ENCODE results near the gene BACH2.
"Not testable (repeated sequence)": the region's sequence is repeated elsewhere in the genome, so short reads cannot be mapped to it uniquely, and the experiment has no call there.

BACH2 gene

GRCh38 chr6:90118069-90118468 lies 178.6 kb downstream of the BACH2 start:
- H3K9me2 ChIP-seq (replicated peaks; ENCODE audit: control insufficient read depth, low read length) = no peaks in the 10 kb centered on the region
- no peak overlapping the region for H3K4me2 ChIP-seq (ENCODE audit: low read length)
- H3K27ac ChIP-seq (ENCODE audit: low read depth, low read length) = no peak overlapping the region
- peaks cover 46% of the 10 kb centered on the region for H3F3A ChIP-seq (ENCODE audit: control insufficient read depth, insufficient read depth)
- no peak overlapping the region for H3K4me3 ChIP-seq (ENCODE audit: low read length)
- H3K27me3 ChIP-seq (ENCODE audit: control insufficient read depth, low read length) = no peaks in the 10 kb centered on the region
- H3K9me3 ChIP-seq (ENCODE audit: control insufficient read depth, insufficient read depth, low read length) = peaks cover 12% of the 10 kb centered on the region; the same call in 1 of the 2 replicates
- H3K36me3 ChIP-seq (ENCODE audit: control insufficient read depth, low read length) = peaks cover 96% of the 10 kb centered on the region
- peaks cover 34% of the 10 kb centered on the region for H4K20me1 ChIP-seq (ENCODE audit: control insufficient read depth, insufficient read depth, low read depth, low read length)
- H3K4me1 ChIP-seq (ENCODE audit: control insufficient read depth, low read length) = peaks cover 77% of the 10 kb centered on the region
- H3K79me2 ChIP-seq (ENCODE audit: control insufficient read depth, low read length) = peaks cover 100% of the 10 kb centered on the region
- TF ChIP-seq CTCF (IDR thresholded peaks at IDR 0.05; ENCODE audit: low read depth, low read length, poor library complexity, severe bottlenecking) = no peak
- TF ChIP-seq EZH2phosphoT487 (IDR thresholded peaks at IDR 0.05; ENCODE audit: borderline replicate concordance, low read length) = no peak

DNA sequence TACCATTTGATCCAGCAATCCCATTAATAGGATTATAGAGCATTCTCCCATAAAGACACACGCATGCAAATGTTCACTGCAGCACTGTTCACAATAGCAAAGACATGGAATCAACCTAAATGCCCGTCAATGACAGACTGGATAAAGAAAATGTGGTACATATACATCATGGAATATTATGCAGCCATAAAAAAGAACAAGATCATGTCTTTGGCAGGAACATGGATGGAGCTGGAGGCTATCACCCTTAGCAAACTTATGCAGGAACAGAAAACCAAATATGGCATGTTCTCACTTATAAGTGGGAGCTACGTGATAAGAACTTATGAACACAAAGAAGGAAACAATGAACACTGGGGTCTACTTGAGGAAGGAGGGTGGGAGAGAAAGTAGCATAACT lies 180.5 kb downstream of the BACH2 start:
- H3K36me3 ChIP-seq (ENCODE audit: control insufficient read depth, low read length) = peaks cover 100% of the 10 kb centered on the region
- peaks cover 100% of the 10 kb centered on the region for H3K79me2 ChIP-seq (ENCODE audit: control insufficient read depth, low read length)
- H3K4me2 ChIP-seq (ENCODE audit: low read length); H3K27me3 ChIP-seq (ENCODE audit: control insufficient read depth, low read length); H3K9me2 ChIP-seq (replicated peaks; ENCODE audit: control insufficient read depth, low read length); H3K27ac ChIP-seq (ENCODE audit: low read depth, low read length); H3K4me3 ChIP-seq (ENCODE audit: low read length): not testable (repeated sequence)
- H3K4me1 ChIP-seq (ENCODE audit: control insufficient read depth, low read length) = peaks cover 78% of the 10 kb centered on the region
- H3K9me3 ChIP-seq (ENCODE audit: control insufficient read depth, insufficient read depth, low read length) = peaks cover 12% of the 10 kb centered on the region; the same call in 1 of the 2 replicates
- H4K20me1 ChIP-seq (ENCODE audit: control insufficient read depth, insufficient read depth, low read depth, low read length) = peaks cover 44% of the 10 kb centered on the region
- peaks cover 46% of the 10 kb centered on the region for H3F3A ChIP-seq (ENCODE audit: control insufficient read depth, insufficient read depth)

DNA sequence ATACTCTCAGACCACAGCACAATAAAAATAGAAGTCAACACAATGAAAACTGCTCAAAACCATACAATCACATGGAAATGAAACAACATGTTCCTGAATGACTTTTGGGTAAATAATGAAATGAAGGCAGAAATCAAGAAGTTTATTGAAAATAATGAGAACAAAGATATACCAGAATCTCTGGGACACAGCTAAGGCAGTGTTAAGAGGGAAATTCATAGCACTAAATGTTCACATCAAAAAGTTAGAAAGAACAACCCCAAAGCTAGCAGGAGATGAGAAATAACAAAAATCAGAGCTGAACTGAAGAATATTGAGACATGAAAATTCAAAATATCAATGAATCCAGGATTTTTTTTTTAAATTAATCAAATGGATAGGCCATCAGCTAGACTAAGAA lies 183.3 kb downstream of the BACH2 start:
- Histone ChIP-seq H4K20me1 (ENCODE audit: control insufficient read depth, insufficient read depth, low read depth, low read length) (peaks cover 57% of the 10 kb centered on the region), H3K36me3 (ENCODE audit: control insufficient read depth, low read length) (peaks cover 99% of the 10 kb centered on the region), H3K9me3 (ENCODE audit: control insufficient read depth, insufficient read depth, low read length) (peaks cover 12% of the 10 kb centered on the region; the same call in 1 of the 2 replicates), H3K27me3 (ENCODE audit: control insufficient read depth, low read length) (no peaks in the 10 kb centered on the region), H3K27ac (ENCODE audit: low read depth, low read length) (no peak overlapping the region), H3K4me3 (ENCODE audit: low read length) (no peak overlapping the region), H3K79me2 (ENCODE audit: control insufficient read depth, low read length) (peaks cover 100% of the 10 kb centered on the region), H3K4me2 (ENCODE audit: low read length) (no peak overlapping the region), H3K4me1 (ENCODE audit: control insufficient read depth, low read length) (peaks cover 90% of the 10 kb centered on the region), H3F3A (ENCODE audit: control insufficient read depth, insufficient read depth) (peaks cover 36% of the 10 kb centered on the region), H3K9me2 (replicated peaks; ENCODE audit: control insufficient read depth, low read length) (no peaks in the 10 kb centered on the region)
- TF ChIP-seq CTCF (IDR thresholded peaks at IDR 0.05; ENCODE audit: low read depth, low read length, poor library complexity, severe bottlenecking) (no peak), EZH2phosphoT487 (IDR thresholded peaks at IDR 0.05; ENCODE audit: borderline replicate concordance, low read length) (no peak)

GRCh38 chr6:90111387-90111786 lies 185.3 kb downstream of the BACH2 start:
- Histone ChIP-seq H4K20me1 (ENCODE audit: control insufficient read depth, insufficient read depth, low read depth, low read length) (peaks cover 59% of the 10 kb centered on the region), H3K4me3 (ENCODE audit: low read length) (no peak overlapping the region), H3K36me3 (ENCODE audit: control insufficient read depth, low read length) (peaks cover 93% of the 10 kb centered on the region), H3K79me2 (ENCODE audit: control insufficient read depth, low read length) (peaks cover 100% of the 10 kb centered on the region), H3F3A (ENCODE audit: control insufficient read depth, insufficient read depth) (peaks cover 39% of the 10 kb centered on the region), H3K9me3 (ENCODE audit: control insufficient read depth, insufficient read depth, low read length) (peaks cover 12% of the 10 kb centered on the region; the same call in 1 of the 2 replicates), H3K4me1 (ENCODE audit: control insufficient read depth, low read length) (peaks cover 92% of the 10 kb centered on the region), H3K9me2 (replicated peaks; ENCODE audit: control insufficient read depth, low read length) (no peaks in the 10 kb centered on the region), H3K4me2 (ENCODE audit: low read length) (0 out of 2 replicates have a peak overlapping the region, but pooled peaks have one; percentile 16), H3K27ac (ENCODE audit: low read depth, low read length) (no peak overlapping the region), H3K27me3 (ENCODE audit: control insufficient read depth, low read length) (no peaks in the 10 kb centered on the region)
- TF ChIP-seq EZH2phosphoT487 (IDR thresholded peaks at IDR 0.05; ENCODE audit: borderline replicate concordance, low read length) = no peak
- no peak for TF ChIP-seq CTCF (IDR thresholded peaks at IDR 0.05; ENCODE audit: low read depth, low read length, poor library complexity, severe bottlenecking)
